ENCODE measurements around the gene ZNF33A. TPM values are rescaled to one million over a fixed set of nuclear protein-coding genes. Genes with fewer than 3 reads are reported as not detected.

The ZNF33A gene
- 13.2 and 16.8 TPM in 2 replicates for total RNA-seq

- no peak for TF ChIP-seq CTCF (IDR thresholded peaks at IDR 0.05; ENCODE audit: insufficient read depth, low read depth, low read length)
- H3K4me3 ChIP-seq (ENCODE audit: low read depth, low read length): peak within 1 kb of the TSS; percentile 76
- peak; percentile 88 for DNase-seq (ENCODE audit: low read depth)
Measured at GRCh38 chr10:38010119-38010903, at the start of gene ZNF33A. Gene ZNF33A, plus strand, starts transcription at chr10:38010675. Its CDS starts 1,667 bp downstream, at chr10:38012342.

- no peak for TF ChIP-seq CTCF (IDR thresholded peaks at IDR 0.05; ENCODE audit: insufficient read depth, low read depth, low read length)
- no peak overlapping the region for H3K4me3 ChIP-seq (ENCODE audit: low read depth, low read length)
- DNase-seq (ENCODE audit: low read depth): no peak
Measured at GRCh38 chr10:37965006-37965405, 45.5 kb upstream of the ZNF33A start.

DNA sequence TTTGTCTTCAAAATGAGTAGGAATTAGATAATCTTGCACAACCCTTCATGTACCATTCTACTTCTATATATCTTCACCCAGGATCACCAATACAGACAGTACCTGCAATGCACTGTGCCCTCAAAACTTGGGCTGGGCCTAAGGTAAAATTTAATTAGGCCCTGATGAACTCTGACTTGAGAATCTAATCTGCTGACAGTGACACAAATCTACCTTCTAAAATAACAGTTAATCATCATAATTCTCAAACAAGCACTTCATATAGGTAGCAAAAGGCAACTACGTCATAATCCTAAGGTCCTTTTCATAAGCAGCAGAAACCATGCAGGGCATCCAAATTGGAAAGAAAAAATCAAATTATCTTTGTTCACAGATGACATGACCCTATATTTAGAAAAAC lies 38.1 kb upstream of the ZNF33A start:
- H3K4me3 ChIP-seq (ENCODE audit: low read depth, low read length): no peak overlapping the region
- TF ChIP-seq CTCF (IDR thresholded peaks at IDR 0.05; ENCODE audit: insufficient read depth, low read depth, low read length): no peak
- no peak for DNase-seq (ENCODE audit: low read depth)

- peak overlapping the region; percentile 82 for H3K4me3 ChIP-seq (ENCODE audit: low read depth, low read length)
- TF ChIP-seq CTCF (IDR thresholded peaks at IDR 0.05; ENCODE audit: insufficient read depth, low read depth, low read length): no peak
- DNase-seq (ENCODE audit: low read depth): peak; percentile 16
Measured at GRCh38 chr10:37975401-37975991, 35.0 kb upstream of the ZNF33A start.

GRCh38 chr10:37976091-37976879 lies 34.2 kb upstream of the ZNF33A start, which contains the start of gene ZNF25:
Gene ZNF25, minus strand, starts transcription at chr10:37976647. Its CDS starts 4,925 bp downstream, at chr10:37971722.
- TF ChIP-seq CTCF (IDR thresholded peaks at IDR 0.05; ENCODE audit: insufficient read depth, low read depth, low read length): peak; percentile 95
- peak; percentile 99 for DNase-seq (ENCODE audit: low read depth)
- peak within 1 kb of the TSS; percentile 82 for H3K4me3 ChIP-seq (ENCODE audit: low read depth, low read length)

GRCh38 chr10:37976880-37977203 lies 33.6 kb upstream of the ZNF33A start:
- no peak for DNase-seq (ENCODE audit: low read depth)
- H3K4me3 ChIP-seq (ENCODE audit: low read depth, low read length): peak overlapping the region; percentile 82
- TF ChIP-seq CTCF (IDR thresholded peaks at IDR 0.05; ENCODE audit: insufficient read depth, low read depth, low read length): no peak
